ENCODE data around the gene DNAH3.

DNA sequence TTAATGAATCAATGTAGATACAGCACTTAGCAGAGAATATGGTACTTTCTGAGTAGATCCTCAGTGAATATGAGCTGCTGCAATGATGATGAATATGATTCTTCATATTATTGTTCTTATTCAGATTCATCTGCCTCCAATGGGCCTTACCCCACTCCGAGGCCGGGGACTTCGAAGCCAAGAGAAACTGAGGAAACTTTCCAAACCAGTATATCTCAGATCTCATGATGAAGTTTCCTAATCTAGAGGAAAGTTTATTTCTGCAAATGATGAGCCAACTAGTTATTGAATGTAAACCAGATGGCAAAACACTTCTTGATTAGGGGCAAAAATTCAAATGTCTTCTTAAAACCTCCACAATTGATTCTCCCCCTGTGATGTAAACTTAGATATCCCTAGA is 226.8 kb downstream of the DNAH3 start:
- TF ChIP-seq POLR2A (IDR thresholded peaks at IDR 0.05; ENCODE audit: low read length) (no peak), GATA1 (IDR thresholded peaks at IDR 0.05; ENCODE audit: low read depth, low read length) (no peak)

Data from erythroblast (primary cell).